Measurements from ENCODE around the gene ATF5.
A peak's percentile ranks its signal among the peaks of the same experiment; 100 is the strongest.

The ATF5 gene

GRCh38 chr19:49895566-49896297, 33.3 kb upstream of the ATF5 start:
- no peak for DNase-seq

- no peak for DNase-seq
These were observed 32.0 kb upstream of the ATF5 start, which contains the start of gene IL4I1 for GRCh38 chr19:49896863-49897621. TSS of gene IL4I1 (minus strand) at chr19:49896887. CDS start at chr19:49896160, 727 bp downstream.

- no peak for DNase-seq
These were observed 24.9 kb upstream of the ATF5 start for GRCh38 chr19:49904136-49904535.

- DNase-seq, result no peak
These were observed 22.0 kb upstream of the ATF5 start for GRCh38 chr19:49906879-49907564.

- no peak for DNase-seq
These were observed 21.1 kb upstream of the ATF5 start for GRCh38 chr19:49907745-49908446.

- DNase-seq, result no peak
These were observed 20.3 kb upstream of the ATF5 start for GRCh38 chr19:49908480-49909420.

- no peak for DNase-seq
These were observed 18.8 kb upstream of the ATF5 start for GRCh38 chr19:49910179-49910578.

- DNase-seq, result no peak
These were observed 17.4 kb upstream of the ATF5 start for GRCh38 chr19:49911381-49912145.

GRCh38 chr19:49912965-49913685, 15.9 kb upstream of the ATF5 start:
- DNase-seq, result no peak

GRCh38 chr19:49913720-49914119, 15.3 kb upstream of the ATF5 start:
- DNase-seq, result no peak

GRCh38 chr19:49915271-49915670, 13.7 kb upstream of the ATF5 start:
- no peak for DNase-seq

- DNase-seq, result no peak
These were observed 11.9 kb upstream of the ATF5 start for GRCh38 chr19:49916839-49917733.

- DNase-seq, result no peak
These were observed 10.9 kb upstream of the ATF5 start for GRCh38 chr19:49918089-49918488.

GRCh38 chr19:49920624-49921363, 8.2 kb upstream of the ATF5 start:
- no peak for DNase-seq

GRCh38 chr19:49921871-49922795, 6.9 kb upstream of the ATF5 start:
- peak; percentile 3 for DNase-seq

GRCh38 chr19:49923055-49924003, 5.7 kb upstream of the ATF5 start:
- DNase-seq, result no peak
